IPS-20b (cell line): Measurements from ENCODE around the gene MYOF.
"Not testable (repeated sequence)": the region's sequence is repeated elsewhere in the genome, so short reads cannot be mapped to it uniquely, and the experiment has no call there.

ENCODE experiments used
- H3K27ac ChIP-seq: one replicate; pipeline ENCODE4 v1.5.1; 2013; ENCODE audit warnings: low read length
- H3K27me3 ChIP-seq: 2 replicates; pipeline ENCODE4 v1.6.1; 2013; ENCODE audit warnings: mild to moderate bottlenecking, low read length, inconsistent platforms; ENCODE audit not compliant: insufficient read depth
- H3K36me3 ChIP-seq: 2 replicates; pipeline ENCODE4 v1.6.1; 2013; ENCODE audit warnings: low read depth, mild to moderate bottlenecking, inconsistent platforms, low read length, moderate library complexity; ENCODE audit not compliant: insufficient read depth
- H3K4me1 ChIP-seq: 2 replicates; pipeline ENCODE4 v1.6.1; 2013; ENCODE audit warnings: mild to moderate bottlenecking, control low read depth, inconsistent platforms, low read length, moderate library complexity; ENCODE audit not compliant: insufficient read depth
- H3K4me3 ChIP-seq: 2 replicates; pipeline ENCODE4 v1.5.1; 2013; ENCODE audit warnings: mild to moderate bottlenecking, low read length, inconsistent platforms
- H3K9ac ChIP-seq: 2 replicates; pipeline ENCODE4 v1.6.1; 2013; ENCODE audit warnings: low read depth, mild to moderate bottlenecking, inconsistent platforms, low read length, moderate library complexity
- H3K9me3 ChIP-seq: 2 replicates; pipeline ENCODE4 v1.6.1; 2013; ENCODE audit warnings: mild to moderate bottlenecking, low read depth, low read length, inconsistent platforms; ENCODE audit not compliant: insufficient read depth

Gene MYOF

DNA sequence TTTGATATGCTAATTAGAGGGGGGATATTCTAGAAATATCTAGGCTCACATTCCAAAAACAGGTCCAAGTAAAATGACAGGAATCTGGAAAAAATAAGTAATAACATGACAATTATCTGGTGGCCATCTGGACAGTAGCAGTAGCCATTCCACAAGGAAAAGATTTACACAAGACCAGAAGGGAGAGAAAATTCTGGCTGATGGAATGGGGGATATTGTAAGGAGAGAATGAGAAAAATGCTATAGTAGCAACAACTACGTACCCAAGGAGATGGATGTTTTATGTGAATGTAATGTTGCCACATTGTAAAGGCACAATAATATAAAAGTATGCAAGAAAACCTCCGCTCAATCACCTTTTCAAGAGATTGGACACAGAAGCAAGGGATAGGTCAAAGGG lies 5.4 kb downstream of the MYOF start:
- no peak overlapping the region for H3K27ac ChIP-seq
- no peaks in the 10 kb centered on the region for H3K36me3 ChIP-seq
- no peak overlapping the region for H3K9ac ChIP-seq
- H3K27me3 ChIP-seq, result peaks cover 12% of the 10 kb centered on the region
- peaks cover 4% of the 10 kb centered on the region; the same call in 1 of the 2 replicates for H3K4me1 ChIP-seq
- no peaks in the 10 kb centered on the region for H3K9me3 ChIP-seq
- H3K4me3 ChIP-seq, result no peak overlapping the region

DNA sequence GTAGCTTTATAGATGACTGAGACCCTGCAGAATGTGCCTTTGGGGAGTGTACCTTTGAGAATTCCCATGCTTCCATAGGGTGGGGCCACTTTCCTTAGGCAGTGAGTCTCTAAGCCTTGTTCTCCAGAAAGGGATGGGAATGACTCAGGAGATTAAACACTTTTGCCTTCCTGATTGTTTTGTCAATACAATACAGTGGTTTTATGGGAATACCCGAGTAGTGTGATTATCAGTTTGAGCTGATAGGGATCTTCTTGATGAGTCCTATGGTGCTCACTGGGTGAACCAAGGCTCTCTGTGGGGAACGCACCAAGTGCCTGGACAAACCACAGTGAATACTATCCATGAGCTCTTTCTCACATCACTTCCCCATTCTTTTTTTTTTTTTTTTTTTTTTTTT lies 6.3 kb downstream of the MYOF start:
- H3K27me3 ChIP-seq, result peaks cover 3% of the 10 kb centered on the region
- no peak overlapping the region for H3K9ac ChIP-seq
- H3K4me3 ChIP-seq, result no peak overlapping the region
- no peaks in the 10 kb centered on the region for H3K36me3 ChIP-seq
- H3K4me1 ChIP-seq, result peaks cover 4% of the 10 kb centered on the region
- H3K27ac ChIP-seq, result no peak overlapping the region
- H3K9me3 ChIP-seq, result no peaks in the 10 kb centered on the region

DNA sequence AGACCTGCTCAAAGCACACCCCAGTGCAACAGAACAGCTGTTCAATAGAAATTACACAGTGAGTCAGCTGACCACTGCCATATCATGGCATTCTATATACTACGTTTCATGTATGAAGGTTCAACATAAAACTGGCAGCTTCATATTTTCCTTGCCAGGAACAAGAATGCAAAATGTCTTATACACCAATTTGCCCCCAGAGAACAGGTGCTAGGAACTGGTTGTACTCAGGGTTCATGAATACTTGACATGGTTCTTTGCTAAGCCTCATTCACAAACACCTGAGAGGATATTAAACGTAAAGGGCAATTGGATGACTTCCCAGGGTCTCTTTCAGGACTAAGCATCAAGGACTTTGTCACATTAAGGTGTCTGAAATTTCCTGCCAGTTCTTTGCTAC lies 6.9 kb downstream of the MYOF start:
- no peaks in the 10 kb centered on the region for H3K27me3 ChIP-seq
- H3K9me3 ChIP-seq, result no peaks in the 10 kb centered on the region
- H3K27ac ChIP-seq, result no peak overlapping the region
- no peak overlapping the region for H3K4me3 ChIP-seq
- no peaks in the 10 kb centered on the region for H3K36me3 ChIP-seq
- no peak overlapping the region for H3K9ac ChIP-seq
- H3K4me1 ChIP-seq, result peaks cover 4% of the 10 kb centered on the region

DNA sequence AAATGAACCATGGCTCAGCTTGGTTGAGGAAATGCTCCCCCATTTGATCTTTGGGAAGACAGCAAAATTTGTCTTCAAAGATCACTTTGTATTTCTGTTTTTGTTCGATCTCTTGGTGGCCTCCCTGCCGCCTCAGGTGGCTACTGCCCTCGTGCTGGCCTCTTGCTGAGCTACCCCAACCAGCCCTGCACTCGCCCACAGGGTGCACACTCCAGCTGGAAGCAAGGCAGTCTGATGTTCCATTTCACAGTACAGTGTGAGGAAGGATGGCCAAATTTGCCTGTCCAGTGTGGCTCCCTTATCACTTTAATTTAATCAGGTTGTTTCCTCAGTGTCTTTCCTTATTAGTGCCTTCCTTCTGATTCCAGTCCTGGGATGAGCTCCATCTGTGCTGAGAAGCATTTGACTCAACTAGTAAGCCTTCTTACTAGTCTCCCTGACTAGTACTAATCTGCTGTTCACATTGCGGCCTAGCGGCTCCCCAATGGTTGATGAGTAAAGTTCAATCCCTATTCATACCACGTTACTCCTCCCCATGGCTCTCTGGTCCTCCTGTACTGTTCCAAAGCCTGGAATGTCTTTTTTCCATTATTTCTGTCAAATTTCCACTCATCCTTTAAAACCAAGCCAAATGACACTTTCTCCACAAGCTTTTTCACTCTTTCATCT lies 8.2 kb downstream of the MYOF start:
- Histone ChIP-seq H3K27me3 (no peaks in the 10 kb centered on the region), H3K4me1 (no peaks in the 10 kb centered on the region; the same call in none of the 2 replicates), H3K9ac (no peak overlapping the region), H3K4me3 (no peak overlapping the region), H3K9me3 (no peaks in the 10 kb centered on the region), H3K36me3 (no peaks in the 10 kb centered on the region), H3K27ac (no peak overlapping the region)

DNA sequence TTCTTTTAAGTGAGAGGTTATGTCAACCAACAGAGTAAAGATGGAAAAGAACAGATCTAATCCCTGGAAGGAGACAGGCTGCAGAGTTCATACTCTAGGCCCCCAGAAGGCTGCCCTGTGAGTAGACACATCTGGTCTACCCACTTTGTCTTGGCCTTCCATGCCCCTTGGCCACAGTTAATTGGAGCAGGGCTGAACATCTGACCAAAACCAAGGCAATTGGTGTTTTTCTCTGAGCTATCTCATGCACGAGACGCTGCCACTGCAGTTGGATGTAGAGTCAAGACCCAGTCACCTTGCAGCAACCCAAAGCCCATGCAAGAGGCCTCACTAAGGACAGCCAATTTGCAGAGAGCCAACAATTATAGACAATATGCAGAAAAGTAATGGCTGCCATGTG lies 9.0 kb downstream of the MYOF start:
- Histone ChIP-seq H3K4me1 (no peaks in the 10 kb centered on the region; the same call in none of the 2 replicates), H3K9ac (no peak overlapping the region), H3K4me3 (no peak overlapping the region), H3K27ac (no peak overlapping the region), H3K27me3 (no peaks in the 10 kb centered on the region), H3K36me3 (no peaks in the 10 kb centered on the region), H3K9me3 (no peaks in the 10 kb centered on the region)

DNA sequence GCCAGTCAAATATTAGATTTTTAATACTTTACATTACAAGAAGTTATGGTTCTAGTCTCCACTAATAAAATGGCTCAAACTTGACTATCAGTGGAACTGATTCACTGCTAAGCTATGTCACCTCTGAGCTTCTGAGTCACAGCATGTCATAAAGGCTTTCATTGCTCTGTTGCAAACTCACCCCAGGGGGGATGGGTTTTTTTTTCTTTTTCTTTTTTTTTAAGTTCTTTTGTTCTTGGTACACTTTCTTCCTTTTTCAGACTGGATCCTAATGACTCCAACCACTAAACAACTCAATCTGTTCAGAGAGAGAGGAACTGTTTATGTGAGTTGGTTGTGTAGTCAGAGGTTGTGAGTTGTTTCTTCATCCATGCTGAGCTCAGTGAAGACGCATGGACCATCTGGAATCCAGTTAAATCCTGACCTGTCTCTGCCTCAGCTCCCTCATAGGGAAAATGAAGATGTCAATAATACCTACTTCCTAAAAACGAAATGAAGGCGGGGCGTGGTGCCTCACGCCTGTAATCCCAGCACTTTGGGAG lies 11.0 kb downstream of the MYOF start:
- Histone ChIP-seq H3K27ac (no peak overlapping the region), H3K9me3 (no peaks in the 10 kb centered on the region), H3K4me1 (no peaks in the 10 kb centered on the region; the same call in none of the 2 replicates), H3K36me3 (no peaks in the 10 kb centered on the region), H3K4me3 (no peak overlapping the region), H3K9ac (no peak overlapping the region), H3K27me3 (no peaks in the 10 kb centered on the region)

DNA sequence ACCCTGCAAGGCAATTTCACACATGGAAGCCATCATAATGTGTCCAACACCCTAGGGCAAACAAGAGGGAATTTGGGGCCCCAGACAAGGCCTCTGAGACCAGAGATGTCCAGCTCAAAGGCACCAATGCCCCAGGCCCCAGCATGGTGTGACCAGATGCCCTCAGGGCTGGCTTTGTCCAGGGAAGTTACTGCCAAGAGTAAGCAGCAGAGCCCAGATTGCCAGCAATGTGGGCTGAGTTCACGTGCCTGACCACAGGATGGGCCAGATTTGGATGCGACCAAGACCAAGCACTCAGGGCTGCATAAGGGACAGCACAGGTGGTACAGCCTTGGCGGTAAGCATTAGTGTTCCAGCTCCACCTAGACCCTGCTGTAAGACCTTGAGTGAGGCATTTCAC lies 12.7 kb downstream of the MYOF start:
- H3K4me1 ChIP-seq, result no peaks in the 10 kb centered on the region; the same call in none of the 2 replicates
- H3K4me3 ChIP-seq, result no peak overlapping the region
- no peaks in the 10 kb centered on the region for H3K9me3 ChIP-seq
- H3K9ac ChIP-seq, result no peak overlapping the region
- H3K36me3 ChIP-seq, result no peaks in the 10 kb centered on the region
- no peak overlapping the region for H3K27ac ChIP-seq
- no peaks in the 10 kb centered on the region for H3K27me3 ChIP-seq

DNA sequence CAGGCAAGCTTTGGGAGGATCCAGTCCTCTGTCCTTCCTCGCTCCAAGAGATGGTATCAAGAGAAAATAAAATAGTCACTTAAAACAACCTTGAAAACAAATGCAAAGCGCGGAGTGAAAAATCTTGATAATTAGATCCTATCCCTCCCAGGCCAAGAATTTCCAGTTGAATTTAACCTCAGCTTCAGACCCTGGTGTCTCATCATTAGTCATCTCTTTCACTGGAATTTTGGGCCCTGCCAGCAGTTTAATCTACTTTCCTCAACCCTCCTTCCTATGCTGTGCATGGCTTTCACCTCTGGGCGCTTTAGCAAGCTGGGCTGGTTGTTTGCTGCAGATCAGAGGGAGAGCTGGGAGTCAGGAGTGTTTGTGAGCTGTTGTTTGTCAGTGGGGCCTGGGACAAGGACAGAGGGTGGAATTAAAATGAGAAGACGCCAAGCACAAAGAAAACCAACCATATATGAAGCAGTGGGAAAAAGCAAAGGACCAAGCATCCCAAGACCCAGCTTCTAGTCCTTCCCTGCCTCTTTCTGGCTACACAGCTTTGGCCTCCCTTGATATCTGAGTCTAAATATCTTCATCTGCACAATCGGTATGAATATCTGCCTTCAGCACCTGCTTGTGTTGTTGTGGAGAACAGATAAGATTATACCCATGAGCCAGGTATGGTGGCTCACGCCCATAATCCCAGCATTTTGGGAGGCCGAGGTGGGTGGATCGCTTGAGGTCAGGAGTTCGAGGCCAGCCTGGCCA lies 13.5 kb downstream of the MYOF start:
- no peaks in the 10 kb centered on the region for H3K9me3 ChIP-seq
- H3K36me3 ChIP-seq, result no peaks in the 10 kb centered on the region
- no peak overlapping the region for H3K27ac ChIP-seq
- no peaks in the 10 kb centered on the region; the same call in none of the 2 replicates for H3K4me1 ChIP-seq
- H3K9ac ChIP-seq, result no peak overlapping the region
- no peak overlapping the region for H3K4me3 ChIP-seq
- H3K27me3 ChIP-seq, result no peaks in the 10 kb centered on the region

DNA sequence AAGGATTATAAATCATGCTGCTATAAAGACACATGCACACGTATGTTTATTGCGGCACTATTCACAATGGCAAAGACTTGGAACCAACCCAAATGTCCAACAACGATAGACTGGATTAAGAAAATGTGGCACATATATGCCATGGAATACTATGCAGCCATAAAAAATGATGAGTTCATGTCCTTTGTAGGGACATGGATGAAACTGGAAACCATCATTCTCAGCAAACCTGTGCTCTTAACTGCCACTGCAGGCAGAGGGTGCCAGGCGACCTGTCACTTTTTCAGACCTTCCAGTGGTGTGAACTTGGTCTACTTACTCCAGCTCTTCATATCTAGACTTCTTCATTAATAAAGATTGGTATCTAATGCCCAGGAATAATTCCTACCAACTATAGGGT lies 14.5 kb downstream of the MYOF start:
- not testable (repeated sequence) for H3K4me3 ChIP-seq, H3K27ac ChIP-seq, H3K9me3 ChIP-seq, H3K4me1 ChIP-seq, H3K27me3 ChIP-seq, H3K36me3 ChIP-seq, H3K9ac ChIP-seq

DNA sequence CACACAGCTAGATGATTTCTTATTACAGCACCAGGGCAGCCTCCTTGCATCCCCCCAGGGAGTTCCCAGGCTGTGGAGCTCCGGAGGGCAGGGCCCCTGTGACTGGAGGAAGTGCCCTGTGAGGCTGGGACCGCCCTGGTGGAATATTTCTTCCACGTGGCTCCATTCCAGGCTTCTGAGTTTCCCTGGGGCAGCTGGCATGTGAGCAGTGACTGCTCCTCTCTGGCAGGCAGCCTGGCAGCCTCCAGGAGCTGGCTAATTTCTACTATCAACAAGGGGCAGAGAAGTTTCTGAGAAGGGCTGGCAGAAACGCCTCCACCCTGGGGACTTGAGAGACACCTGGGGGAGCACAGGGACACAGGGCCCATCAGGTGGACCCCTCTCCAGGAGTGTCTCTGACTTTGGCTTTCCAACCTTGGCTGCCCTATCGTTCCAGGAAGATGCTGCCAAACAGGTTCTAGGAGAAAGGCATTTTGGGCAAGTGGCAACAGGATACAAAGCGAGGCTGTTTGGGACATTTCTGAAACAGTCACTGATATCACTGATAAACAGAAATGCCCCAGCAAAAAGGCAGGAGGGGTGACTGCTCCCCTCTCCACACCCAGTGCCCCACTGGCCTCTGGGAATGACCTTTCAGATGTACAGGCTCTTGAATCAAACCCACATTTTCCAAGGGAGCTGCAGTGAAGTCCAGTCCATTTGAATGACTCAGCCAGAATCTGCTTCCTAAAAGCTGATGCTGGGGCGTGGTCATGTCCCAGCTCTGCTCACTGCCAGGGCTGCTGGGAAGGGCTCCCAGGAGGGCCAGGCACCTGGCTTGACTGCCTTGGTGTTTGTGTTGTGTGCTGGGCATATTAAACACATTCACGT lies 16.1 kb downstream of the MYOF start:
- Histone ChIP-seq H3K9me3 (no peaks in the 10 kb centered on the region), H3K27ac (no peak overlapping the region), H3K36me3 (no peaks in the 10 kb centered on the region), H3K9ac (no peak overlapping the region), H3K4me3 (no peak overlapping the region), H3K27me3 (no peaks in the 10 kb centered on the region), H3K4me1 (no peaks in the 10 kb centered on the region; the same call in none of the 2 replicates)

DNA sequence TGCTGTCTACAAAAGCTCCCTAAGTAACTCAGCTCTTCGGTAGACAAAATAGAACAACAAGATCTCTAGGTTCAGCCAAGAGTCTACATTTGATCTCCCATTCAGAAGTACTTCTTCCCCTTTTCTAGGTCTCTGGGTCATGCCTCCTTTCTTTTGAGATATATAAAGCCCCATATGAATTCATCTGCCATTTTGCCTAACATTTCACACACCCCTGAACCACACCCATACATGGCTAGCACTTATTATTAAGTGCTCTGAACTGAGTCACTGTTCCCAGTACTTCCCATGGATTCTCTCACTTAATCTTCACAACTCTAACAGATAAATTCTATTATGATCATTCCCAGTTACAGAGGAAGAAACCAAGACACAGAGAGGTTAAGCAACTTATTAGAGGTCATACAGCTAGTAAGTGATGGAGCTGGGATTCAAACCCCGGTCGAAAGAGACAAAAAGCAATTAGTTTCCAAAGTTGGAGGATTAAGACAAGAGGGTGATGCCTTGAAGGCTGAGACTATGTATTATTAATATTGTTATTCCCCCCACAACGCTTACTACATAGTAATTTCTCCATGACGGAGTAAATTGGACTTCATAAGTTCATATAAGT lies 17.3 kb downstream of the MYOF start:
- H3K27me3 ChIP-seq, result no peaks in the 10 kb centered on the region
- H3K4me3 ChIP-seq, result no peak overlapping the region
- no peak overlapping the region for H3K27ac ChIP-seq
- H3K4me1 ChIP-seq, result no peaks in the 10 kb centered on the region; the same call in 1 of the 2 replicates
- no peaks in the 10 kb centered on the region for H3K36me3 ChIP-seq
- H3K9me3 ChIP-seq, result no peaks in the 10 kb centered on the region
- H3K9ac ChIP-seq, result no peak overlapping the region
